Neural progenitor cell (in vitro differentiated cells): ENCODE data around the gene WWTR1. TPM values are rescaled to one million over a fixed set of nuclear protein-coding genes. Genes with fewer than 3 reads are reported as not detected.

Experiments
- DNase-seq: peaks from one replicate; pipeline ENCODE4 v3.0.0-alpha.2; 2016; ENCODE audit warnings: low spot score
- H2AFZ ChIP-seq: fragments of 200-600 bp; sonication (generic); replicated peaks from 2 replicates; pipeline ENCODE4 v1.6.1; 2016; ENCODE audit warnings: antibody characterized with exemption
- H3F3A ChIP-seq: fragments of 200-600 bp; sonication (generic); 2 replicates; pipeline ENCODE4 v1.6.1; 2016; ENCODE audit warnings: antibody characterized with exemption, low read depth
- H3K27ac ChIP-seq: fragments of 200-600 bp; sonication (generic); 2 replicates; pipeline ENCODE4 v1.5.1; 2016; ENCODE audit warnings: mild to moderate bottlenecking
- H3K27me3 ChIP-seq: fragments of 200-600 bp; sonication (generic); 2 replicates; pipeline ENCODE4 v1.6.1; 2016; ENCODE audit warnings: mild to moderate bottlenecking, moderate library complexity
- H3K36me3 ChIP-seq: fragments of 200-600 bp; sonication (generic); 2 replicates; pipeline ENCODE4 v1.5.1; 2016
- H3K4me1 ChIP-seq: fragments of 200-600 bp; sonication (generic); 2 replicates; pipeline ENCODE4 v1.6.1; 2016; ENCODE audit warnings: mixed run types
- H3K4me2 ChIP-seq: fragments of 200-600 bp; sonication (generic); 2 replicates; pipeline ENCODE4 v1.6.1; 2016
- H3K4me3 ChIP-seq: fragments of 200-600 bp; sonication (generic); 2 replicates; pipeline ENCODE4 v1.5.1; 2016
- H3K79me2 ChIP-seq: fragments of 200-600 bp; sonication (generic); 2 replicates; pipeline ENCODE4 v1.6.1; 2016; ENCODE audit warnings: low read depth
- H3K9ac ChIP-seq: fragments of 200-600 bp; sonication (generic); 2 replicates; pipeline ENCODE4 v1.6.1; 2016
- H3K9me3 ChIP-seq: fragments of 200-600 bp; sonication (generic); 2 replicates; pipeline ENCODE4 v1.5.1; 2016; ENCODE audit warnings: low read depth
- H4K20me1 ChIP-seq: fragments of 200-600 bp; sonication (generic); 2 replicates; pipeline ENCODE4 v1.6.1; 2016; ENCODE audit warnings: low read depth
- H3K27ac Mint-ChIP-seq: 3 replicates; pipeline ENCODE4 v1.8.0; 2021; ENCODE audit warnings: mixed read lengths
- H3K27me3 Mint-ChIP-seq: 2 replicates; pipeline ENCODE4 v1.8.0; 2022; ENCODE audit warnings: low read depth, mild to moderate bottlenecking, inconsistent platforms, moderate library complexity, mixed read lengths; ENCODE audit not compliant: insufficient read depth
- H3K36me3 Mint-ChIP-seq: 3 replicates; pipeline ENCODE4 v1.8.0; 2021; ENCODE audit warnings: mixed read lengths
- H3K4me1 Mint-ChIP-seq: 3 replicates; pipeline ENCODE4 v1.8.0; 2021; ENCODE audit warnings: mixed read lengths
- H3K4me3 Mint-ChIP-seq: 3 replicates; pipeline ENCODE4 v1.8.0; 2021; ENCODE audit warnings: mild to moderate bottlenecking, moderate library complexity, mixed read lengths
- H3K9me3 Mint-ChIP-seq: 3 replicates; pipeline ENCODE4 v1.8.0; 2020; ENCODE audit warnings: mixed read lengths
- CTCF ChIP-seq: fragments of 200-600 bp; sonication (generic); IDR thresholded peaks from 2 replicates; pipeline ENCODE4 v1.5.1; 2017; ENCODE audit warnings: antibody characterized with exemption, mild to moderate bottlenecking
- EZH2 ChIP-seq: fragments of 200-600 bp; sonication (generic); IDR thresholded peaks from 2 replicates; pipeline ENCODE4 v1.6.1; 2017; ENCODE audit warnings: antibody characterized with exemption, mild to moderate bottlenecking, moderate library complexity
- EZH2phosphoT487 ChIP-seq: fragments of 200-600 bp; sonication (generic); IDR thresholded peaks from 2 replicates; pipeline ENCODE4 v1.6.1; 2017; ENCODE audit warnings: antibody characterized with exemption
- total RNA-seq: library from RNA; depleted of rRNA; stranded (reverse); fragments of >200 nt; gene quantifications from 2 replicates; pipeline ENCODE4 v1.2.3, GENCODE V29; 2015; ENCODE audit warnings: low replicate concordance

WWTR1 gene
- total RNA-seq, 1 donor from 2014 or later: 13.9 TPM

GRCh38 chr3:149658744-149659497 is 1.1 kb upstream of the WWTR1 start:
- peak overlapping the region; percentile 71 for H2AFZ ChIP-seq
- H4K20me1 ChIP-seq: peaks cover 7% of the 10 kb centered on the region
- Mint-ChIP-seq H3K27ac (peak overlapping the region; percentile 100), H3K4me3 (peak overlapping the region; percentile 99), H3K4me1 (peaks cover 45% of the 10 kb centered on the region), H3K36me3 (peaks cover 20% of the 10 kb centered on the region), H3K9me3 (peaks cover 2% of the 10 kb centered on the region), H3K27me3 (peaks cover 1% of the 10 kb centered on the region)
- TF ChIP-seq EZH2 (no peak), CTCF (no peak)
- no peaks in the 10 kb centered on the region for H3K79me2 ChIP-seq
- H3K4me3 ChIP-seq: peak overlapping the region; percentile 63
- no peak overlapping the region for H3K9ac ChIP-seq
- H3F3A ChIP-seq: peaks cover 20% of the 10 kb centered on the region
- peaks cover 31% of the 10 kb centered on the region for H3K27me3 ChIP-seq
- H3K36me3 ChIP-seq: no peaks in the 10 kb centered on the region
- peak; percentile 60 for DNase-seq
- H3K4me1 ChIP-seq: no peaks in the 10 kb centered on the region
- H3K4me2 ChIP-seq: peak overlapping the region; percentile 80
- H3K9me3 ChIP-seq: no peaks in the 10 kb centered on the region
- H3K27ac ChIP-seq: no peak overlapping the region

- TF ChIP-seq CTCF: no peak
- TF ChIP-seq EZH2phosphoT487: no peak
- no peak for TF ChIP-seq EZH2
- Histone ChIP-seq H3K27me3 (peaks cover 31% of the 10 kb centered on the region), H3K4me3 (peak overlapping the region; percentile 63), H3K36me3 (no peaks in the 10 kb centered on the region), H3K27ac (no peak overlapping the region), H3K4me2 (peak overlapping the region; percentile 80), H3K79me2 (no peaks in the 10 kb centered on the region), H3K9me3 (no peaks in the 10 kb centered on the region), H2AFZ (peak overlapping the region; percentile 71), H3K9ac (peak overlapping the region; percentile 13), H3F3A (peaks cover 20% of the 10 kb centered on the region), H3K4me1 (no peaks in the 10 kb centered on the region), H4K20me1 (peaks cover 7% of the 10 kb centered on the region)
- H3K27ac Mint-ChIP-seq: peak overlapping the region; percentile 97
- no peaks in the 10 kb centered on the region for H3K9me3 Mint-ChIP-seq
- no peaks in the 10 kb centered on the region for H3K27me3 Mint-ChIP-seq
- peak overlapping the region; percentile 99 for H3K4me3 Mint-ChIP-seq
- peak; percentile 51 for DNase-seq
- peaks cover 28% of the 10 kb centered on the region for H3K36me3 Mint-ChIP-seq
- H3K4me1 Mint-ChIP-seq: peaks cover 41% of the 10 kb centered on the region
Measured at GRCh38 chr3:149657321-149657925, 402 bp downstream of the WWTR1 start.

- peak overlapping the region; percentile 99 for H3K4me3 Mint-ChIP-seq
- Histone ChIP-seq H4K20me1 (peaks cover 7% of the 10 kb centered on the region), H3K79me2 (no peaks in the 10 kb centered on the region)
Measured at GRCh38 chr3:149655826-149656574, 1.8 kb downstream of the WWTR1 start.

More at GRCh38 chr3:149655826-149656574, 1.8 kb downstream of the WWTR1 start:
- no peaks in the 10 kb centered on the region for H3K36me3 ChIP-seq
- peaks cover 20% of the 10 kb centered on the region for H3F3A ChIP-seq
- Mint-ChIP-seq H3K4me1 (peaks cover 38% of the 10 kb centered on the region), H3K36me3 (peaks cover 34% of the 10 kb centered on the region), H3K27ac (peak overlapping the region; percentile 51), H3K9me3 (peaks cover 4% of the 10 kb centered on the region), H3K27me3 (no peaks in the 10 kb centered on the region)
- H3K4me2 ChIP-seq: peak overlapping the region; percentile 80
- TF ChIP-seq EZH2phosphoT487 (no peak), EZH2 (no peak), CTCF (no peak)
- no peak overlapping the region for H3K9ac ChIP-seq
- DNase-seq: no peak
- no peak overlapping the region for H2AFZ ChIP-seq
- no peaks in the 10 kb centered on the region for H3K4me1 ChIP-seq
- peaks cover 31% of the 10 kb centered on the region for H3K27me3 ChIP-seq
- peak overlapping the region; percentile 63 for H3K4me3 ChIP-seq
- no peaks in the 10 kb centered on the region for H3K9me3 ChIP-seq
- H3K27ac ChIP-seq: no peak overlapping the region
